Retina (tissue), 1 donor: ENCODE measurements around the gene LRP1-AS.

Experiments used
- DNase-seq: peaks from one replicate; pipeline ENCODE4 v3.0.0-alpha.2; 2016

LRP1-AS gene

GRCh38 chr12:57146961-57147944 is at the start of gene LRP1-AS:
Gene LRP1-AS, minus strand, starts transcription at chr12:57147619.
- peak; percentile 25 for DNase-seq

GRCh38 chr12:57196956-57197355 is 49.5 kb upstream of the LRP1-AS start:
- DNase-seq: no peak

- no peak for DNase-seq
Observed at GRCh38 chr12:57196439-57196838, 49.0 kb upstream of the LRP1-AS start.

GRCh38 chr12:57195611-57196371 is 48.4 kb upstream of the LRP1-AS start:
- DNase-seq: no peak

GRCh38 chr12:57195186-57195585 is 47.8 kb upstream of the LRP1-AS start:
- no peak for DNase-seq

GRCh38 chr12:57194253-57194652 is 46.8 kb upstream of the LRP1-AS start:
- DNase-seq: no peak

GRCh38 chr12:57193706-57194245 is 46.4 kb upstream of the LRP1-AS start:
- no peak for DNase-seq

- DNase-seq: no peak
Observed at GRCh38 chr12:57192920-57193319, 45.5 kb upstream of the LRP1-AS start.

- no peak for DNase-seq
Observed at GRCh38 chr12:57191410-57191809, 44.0 kb upstream of the LRP1-AS start.

- DNase-seq: no peak
Observed at GRCh38 chr12:57190821-57191220, 43.4 kb upstream of the LRP1-AS start.

- DNase-seq: no peak
Observed at GRCh38 chr12:57190037-57190436, 42.6 kb upstream of the LRP1-AS start.

- DNase-seq: no peak
Observed at GRCh38 chr12:57188090-57188425, 40.6 kb upstream of the LRP1-AS start.

GRCh38 chr12:57187222-57188089 is 40.0 kb upstream of the LRP1-AS start:
- no peak for DNase-seq

- DNase-seq: no peak
Observed at GRCh38 chr12:57185906-57186508, 38.6 kb upstream of the LRP1-AS start.

- no peak for DNase-seq
Observed at GRCh38 chr12:57185403-57185802, 38.0 kb upstream of the LRP1-AS start.

- no peak for DNase-seq
Observed at GRCh38 chr12:57183939-57184725, 36.7 kb upstream of the LRP1-AS start.

- DNase-seq: peak; percentile 84
Observed at GRCh38 chr12:57182918-57183575, 35.6 kb upstream of the LRP1-AS start.

- DNase-seq: no peak
Observed at GRCh38 chr12:57181561-57182155, 34.2 kb upstream of the LRP1-AS start.

GRCh38 chr12:57181072-57181471 is 33.7 kb upstream of the LRP1-AS start:
- no peak for DNase-seq

GRCh38 chr12:57180321-57180989 is 33.0 kb upstream of the LRP1-AS start:
- DNase-seq: no peak
